Measurements from ENCODE around the gene RAB11FIP3. TPM values are rescaled to one million over a fixed set of nuclear protein-coding genes. Genes with fewer than 3 reads are reported as not detected.

RAB11FIP3 gene
- total and polyA plus RNA-seq, 2 of the 13 experiments (the other 11 are each of a cell fraction or from before 2014, with no cell fraction given): 34.3 to 57.6 TPM

DNA sequence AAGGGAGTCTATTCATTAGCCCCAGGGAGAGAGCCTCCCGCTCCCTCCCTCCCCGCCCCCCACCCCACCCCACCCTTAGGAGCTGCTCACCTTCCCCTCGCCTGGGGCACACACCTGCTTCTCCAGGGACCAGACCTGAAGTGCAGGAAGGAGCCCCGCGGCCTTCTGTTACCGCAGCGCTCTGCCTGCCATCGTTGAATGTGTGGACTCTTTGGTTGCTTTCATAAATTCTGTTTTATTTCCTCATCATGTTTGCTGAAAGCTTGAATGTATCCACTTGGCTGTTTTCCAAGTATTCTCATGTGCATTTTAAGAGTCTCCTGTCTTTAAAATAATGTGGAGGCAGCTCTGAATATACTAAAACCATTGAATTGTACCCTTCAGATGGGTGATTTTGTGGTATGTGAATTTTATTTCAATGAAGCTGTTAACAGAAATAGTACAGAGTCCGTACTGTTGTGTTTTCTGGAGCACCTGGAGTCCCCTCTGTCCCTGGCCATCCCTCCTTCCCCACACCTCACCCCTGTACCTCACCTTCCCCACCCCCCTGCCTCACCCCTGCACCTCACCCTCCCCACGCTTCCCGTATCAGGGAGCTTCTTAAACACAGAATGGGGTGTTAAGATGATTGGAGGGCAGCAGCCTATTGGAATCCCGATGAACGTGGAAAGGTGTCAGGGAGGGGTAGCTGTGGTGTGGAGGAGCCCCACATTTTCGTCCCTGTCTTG is 25.5 kb downstream of the RAB11FIP3 start:
- TF ChIP-seq, protein P1, sequence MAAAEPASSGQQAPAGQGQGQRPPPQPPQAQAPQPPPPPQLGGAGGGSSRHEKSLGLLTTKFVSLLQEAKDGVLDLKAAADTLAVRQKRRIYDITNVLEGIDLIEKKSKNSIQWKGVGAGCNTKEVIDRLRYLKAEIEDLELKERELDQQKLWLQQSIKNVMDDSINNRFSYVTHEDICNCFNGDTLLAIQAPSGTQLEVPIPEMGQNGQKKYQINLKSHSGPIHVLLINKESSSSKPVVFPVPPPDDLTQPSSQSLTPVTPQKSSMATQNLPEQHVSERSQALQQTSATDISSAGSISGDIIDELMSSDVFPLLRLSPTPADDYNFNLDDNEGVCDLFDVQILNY (CRISPR knock-in tag; conservative IDR thresholded peaks at IDR 0.05): no peak
- TF ChIP-seq ZSCAN25 (CRISPR knock-in tag; IDR thresholded peaks at IDR 0.05) (peak; percentile 92), ONECUT2 (CRISPR knock-in tag; IDR thresholded peaks at IDR 0.05) (no peak), PCBP2 (optimal IDR thresholded peaks at IDR 0.05; ENCODE audit: low read depth, low read length, poor library complexity, severe bottlenecking) (peak; percentile 23)
- TF ChIP-seq, protein P2, sequence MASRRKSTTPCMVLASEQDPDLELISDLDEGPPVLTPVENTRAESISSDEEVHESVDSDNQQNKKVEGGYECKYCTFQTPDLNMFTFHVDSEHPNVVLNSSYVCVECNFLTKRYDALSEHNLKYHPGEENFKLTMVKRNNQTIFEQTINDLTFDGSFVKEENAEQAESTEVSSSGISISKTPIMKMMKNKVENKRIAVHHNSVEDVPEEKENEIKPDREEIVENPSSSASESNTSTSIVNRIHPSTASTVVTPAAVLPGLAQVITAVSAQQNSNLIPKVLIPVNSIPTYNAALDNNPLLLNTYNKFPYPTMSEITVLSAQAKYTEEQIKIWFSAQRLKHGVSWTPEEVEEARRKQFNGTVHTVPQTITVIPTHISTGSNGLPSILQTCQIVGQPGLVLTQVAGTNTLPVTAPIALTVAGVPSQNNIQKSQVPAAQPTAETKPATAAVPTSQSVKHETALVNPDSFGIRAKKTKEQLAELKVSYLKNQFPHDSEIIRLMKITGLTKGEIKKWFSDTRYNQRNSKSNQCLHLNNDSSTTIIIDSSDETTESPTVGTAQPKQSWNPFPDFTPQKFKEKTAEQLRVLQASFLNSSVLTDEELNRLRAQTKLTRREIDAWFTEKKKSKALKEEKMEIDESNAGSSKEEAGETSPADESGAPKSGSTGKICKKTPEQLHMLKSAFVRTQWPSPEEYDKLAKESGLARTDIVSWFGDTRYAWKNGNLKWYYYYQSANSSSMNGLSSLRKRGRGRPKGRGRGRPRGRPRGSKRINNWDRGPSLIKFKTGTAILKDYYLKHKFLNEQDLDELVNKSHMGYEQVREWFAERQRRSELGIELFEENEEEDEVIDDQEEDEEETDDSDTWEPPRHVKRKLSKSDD (CRISPR knock-in tag; IDR thresholded peaks at IDR 0.05; ENCODE audit: low read depth): no peak
- TF ChIP-seq, protein P3, sequence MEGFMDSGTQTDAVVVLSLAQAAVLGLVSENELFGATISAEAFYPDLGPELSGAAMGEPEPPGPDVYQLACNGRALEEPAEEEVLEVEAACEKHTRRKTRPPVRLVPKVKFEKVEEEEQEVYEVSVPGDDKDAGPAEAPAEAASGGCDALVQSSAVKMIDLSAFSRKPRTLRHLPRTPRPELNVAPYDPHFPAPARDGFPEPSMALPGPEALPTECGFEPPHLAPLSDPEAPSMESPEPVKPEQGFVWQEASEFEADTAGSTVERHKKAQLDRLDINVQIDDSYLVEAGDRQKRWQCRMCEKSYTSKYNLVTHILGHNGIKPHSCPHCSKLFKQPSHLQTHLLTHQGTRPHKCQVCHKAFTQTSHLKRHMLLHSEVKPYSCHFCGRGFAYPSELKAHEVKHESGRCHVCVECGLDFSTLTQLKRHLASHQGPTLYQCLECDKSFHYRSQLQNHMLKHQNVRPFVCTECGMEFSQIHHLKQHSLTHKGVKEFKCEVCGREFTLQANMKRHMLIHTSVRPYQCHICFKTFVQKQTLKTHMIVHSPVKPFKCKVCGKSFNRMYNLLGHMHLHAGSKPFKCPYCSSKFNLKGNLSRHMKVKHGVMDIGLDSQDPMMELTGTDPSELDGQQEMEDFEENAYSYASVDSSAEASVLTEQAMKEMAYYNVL (CRISPR knock-in tag; IDR thresholded peaks at IDR 0.05; ENCODE audit: borderline replicate concordance): 0 out of 2 replicates have a peak, but pooled peaks have one; percentile 38
- Histone ChIP-seq H3K9me3 (ENCODE audit: low read length) (no peaks in the 10 kb centered on the region), H3K36me3 (replicated peaks in 1 of 2; ENCODE audit: control insufficient read depth in 1 of 2, insufficient read depth in 2 of 2, low read length in 2 of 2) (no peaks in the 10 kb centered on the region), H3K4me2 (ENCODE audit: low read depth, low read length) (peak overlapping the region; percentile 47; the same call in 1 of the 2 replicates), H3K27me3 (ENCODE audit: control insufficient read depth in 1 of 2, insufficient read depth in 2 of 2, low read length in 2 of 2) (no peaks in the 10 kb centered on the region), H3K9ac (ENCODE audit: insufficient read depth, low read depth, low read length) (no peak overlapping the region), H4K20me1 (ENCODE audit: insufficient read depth, low read length) (no peaks in the 10 kb centered on the region), H3K4me3 (replicated peaks in 1 of 3; ENCODE audit: insufficient read depth in 1 of 3, low read depth in 2 of 3, low read length in 3 of 3) (no peak overlapping the region), H2AFZ (ENCODE audit: low read length) (no peak overlapping the region), H3K4me1 (ENCODE audit: insufficient read depth, low read length) (peaks cover 26% of the 10 kb centered on the region), H3K79me2 (ENCODE audit: insufficient read depth, low read length) (peaks cover 23% of the 10 kb centered on the region), H3K27ac (ENCODE audit: extremely low read length, insufficient read depth, low read length) (peak overlapping the region; percentile 56)
- 46% methylated on average over 12 of the region's 14 CpGs for WGBS (ENCODE audit: low lambda C conversion rate)
- intact Hi-C loops (cut with micrococcal nuclease; ENCODE audit: unreplicated experiment): no loop called here
- ChIA-PET POLR2A (interaction anchor here (0.7 to 2.4 kb wide), 4 partner anchors 23 to 49 kb away, joined by 3 to 11 read pairs (median 5); partner anchors contain the start of genes DECR2 and RAB11FIP3), CTCF (ENCODE audit: low intra/inter-chr PET ratio, low total read pairs) (no interaction called here)
- DNase-seq (ENCODE audit: low spot score) (peak; percentile 39), FAIRE-seq (peak; percentile 26), ATAC-seq (peak; percentile 48)
- in situ Hi-C loops (cut with HindIII; ENCODE audit: extremely low pct_ligation_motif_present, low pct_unique_long_range_greater_than_20kb): no loop called here
- BruUV-seq (replicated peaks): no TSS peak
